HG03460 (cell line): ENCODE results near the gene HEPACAM.
"Not testable (repeated sequence)": the region's sequence is repeated elsewhere in the genome, so short reads cannot be mapped to it uniquely, and the experiment has no call there.

Source experiments
- ATAC-seq: cut with Tn5 transposase; IDR thresholded peaks from one replicate; pipeline ENCODE4 v1.9.1; 2021; ENCODE audit not compliant: unreplicated experiment

HEPACAM gene

GRCh38 chr11:124935548-124936514, at the start of gene HEPACAM:
TSS of gene HEPACAM (minus strand) at chr11:124936047. CDS start at chr11:124936006, 41 bp downstream.
- ATAC-seq = no peak

GRCh38 chr11:124984512-124984854, 48.6 kb upstream of the HEPACAM start:
- ATAC-seq = no peak

GRCh38 chr11:124983674-124984511, 48.0 kb upstream of the HEPACAM start:
- no peak for ATAC-seq

GRCh38 chr11:124982043-124982442, 46.2 kb upstream of the HEPACAM start:
- ATAC-seq = no peak

GRCh38 chr11:124978316-124978715, 42.5 kb upstream of the HEPACAM start:
- no peak for ATAC-seq

GRCh38 chr11:124977006-124977405, 41.2 kb upstream of the HEPACAM start:
- no peak for ATAC-seq

- ATAC-seq = no peak
These were observed 40.7 kb upstream of the HEPACAM start for GRCh38 chr11:124976531-124976930.

- no peak for ATAC-seq
These were observed 36.0 kb upstream of the HEPACAM start for GRCh38 chr11:124971810-124972209.

- ATAC-seq = no peak
These were observed 35.1 kb upstream of the HEPACAM start for GRCh38 chr11:124970925-124971324.

- not testable (repeated sequence) for ATAC-seq
These were observed 32.4 kb upstream of the HEPACAM start for GRCh38 chr11:124968197-124968596.

GRCh38 chr11:124961972-124962609, 26.2 kb upstream of the HEPACAM start:
- ATAC-seq = peak; percentile 89

- ATAC-seq = no peak
These were observed 19.2 kb upstream of the HEPACAM start for GRCh38 chr11:124955035-124955434.

- no peak for ATAC-seq
These were observed 18.7 kb upstream of the HEPACAM start for GRCh38 chr11:124954590-124954955.

GRCh38 chr11:124953753-124954589, 18.1 kb upstream of the HEPACAM start, which contains the start of gene CCDC15:
TSS of gene CCDC15 (plus strand) at chr11:124954202. CDS start at chr11:124954733, 531 bp downstream.
- ATAC-seq = peak; percentile 100

GRCh38 chr11:124951341-124951740, 15.5 kb upstream of the HEPACAM start:
- no peak for ATAC-seq

- no peak for ATAC-seq
These were observed 14.9 kb upstream of the HEPACAM start for GRCh38 chr11:124950601-124951330.

GRCh38 chr11:124946735-124947141, 10.9 kb upstream of the HEPACAM start:
- ATAC-seq = no peak

- no peak for ATAC-seq
These were observed 10.0 kb upstream of the HEPACAM start for GRCh38 chr11:124945826-124946225.

GRCh38 chr11:124944565-124944964, 8.7 kb upstream of the HEPACAM start:
- no peak for ATAC-seq

- ATAC-seq = no peak
These were observed 7.9 kb upstream of the HEPACAM start for GRCh38 chr11:124943741-124944140.
